Measurements from ENCODE around the gene SH3RF2.

DNA sequence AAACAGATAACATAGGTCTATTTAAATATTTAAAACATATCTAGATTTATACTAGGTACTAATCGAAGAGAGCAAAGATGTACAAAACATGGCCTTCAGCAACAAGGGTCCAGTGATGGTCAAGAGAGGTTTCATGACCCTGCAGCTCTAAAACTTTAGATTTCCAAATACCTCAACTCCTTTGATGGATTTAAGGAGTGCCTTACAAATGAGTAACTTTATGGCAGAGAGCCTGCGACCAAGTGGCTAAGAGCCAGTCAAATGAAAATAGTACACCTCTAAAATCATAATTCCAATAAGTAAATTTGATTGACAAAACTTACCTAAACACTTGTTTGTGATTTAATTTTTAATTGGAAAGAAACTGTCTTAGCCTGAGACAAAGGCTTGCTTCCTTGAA, 4.7 kb upstream of the SH3RF2 start:
- TF ChIP-seq SIN3A (IDR thresholded peaks at IDR 0.05; ENCODE audit: borderline replicate concordance, low read depth, low read length) (no peak), POLR2A (IDR thresholded peaks at IDR 0.05; ENCODE audit: insufficient read depth in 1 of 2, low read depth in 2 of 2, low read length in 2 of 2) (no peak), GABPB1 (CRISPR knock-in tag; IDR thresholded peaks at IDR 0.05) (no peak), ZNF589 (CRISPR knock-in tag; conservative IDR thresholded peaks at IDR 0.05) (no peak), GABPA (IDR thresholded peaks at IDR 0.05; ENCODE audit: low read depth, low read length) (no peak), GABPA (CRISPR knock-in tag; IDR thresholded peaks at IDR 0.05; ENCODE audit: low read depth) (no peak), ZFX (CRISPR knock-in tag; IDR thresholded peaks at IDR 0.05; ENCODE audit: low read depth) (no peak), ZNF557 (CRISPR knock-in tag; IDR thresholded peaks at IDR 0.05) (no peak), GPN1 (CRISPR knock-in tag; IDR thresholded peaks at IDR 0.05; ENCODE audit: borderline replicate concordance) (no peak), SMC3 (IDR thresholded peaks at IDR 0.05; ENCODE audit: low read length) (no peak), ZKSCAN5 (CRISPR knock-in tag; IDR thresholded peaks at IDR 0.05) (no peak)
- TF ChIP-seq, protein P1, sequence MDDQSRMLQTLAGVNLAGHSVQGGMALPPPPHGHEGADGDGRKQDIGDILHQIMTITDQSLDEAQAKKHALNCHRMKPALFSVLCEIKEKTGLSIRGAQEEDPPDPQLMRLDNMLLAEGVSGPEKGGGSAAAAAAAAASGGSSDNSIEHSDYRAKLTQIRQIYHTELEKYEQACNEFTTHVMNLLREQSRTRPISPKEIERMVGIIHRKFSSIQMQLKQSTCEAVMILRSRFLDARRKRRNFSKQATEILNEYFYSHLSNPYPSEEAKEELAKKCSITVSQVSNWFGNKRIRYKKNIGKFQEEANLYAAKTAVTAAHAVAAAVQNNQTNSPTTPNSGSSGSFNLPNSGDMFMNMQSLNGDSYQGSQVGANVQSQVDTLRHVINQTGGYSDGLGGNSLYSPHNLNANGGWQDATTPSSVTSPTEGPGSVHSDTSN (CRISPR knock-in tag; IDR thresholded peaks at IDR 0.05; ENCODE audit: borderline replicate concordance): no peak
